Smooth muscle cell (in vitro differentiated cells): Measurements from ENCODE around the gene CLMN. TPM values are rescaled to one million over a fixed set of nuclear protein-coding genes. Genes with fewer than 3 reads are reported as not detected.

Experiments
- DNase-seq: peaks from one replicate; lab custom pipeline; 2025; ENCODE audit not compliant: unreplicated experiment; lab: John Stamatoyannopoulos, UW
- H2AFZ ChIP-seq: fragments of 200-600 bp; sonication (generic); 2 replicates; pipeline ENCODE4 v1.6.0; 2016; ENCODE audit warnings: antibody characterized with exemption, low read depth, mild to moderate bottlenecking
- H3F3A ChIP-seq: fragments of 200-600 bp; sonication (generic); 2 replicates; pipeline ENCODE4 v1.6.0; 2017; ENCODE audit warnings: antibody characterized with exemption, low read depth
- H3K27ac ChIP-seq: fragments of 200-600 bp; sonication (generic); 2 replicates; pipeline ENCODE4 v1.5.1; 2016; ENCODE audit warnings: low read depth, mild to moderate bottlenecking
- H3K27me3 ChIP-seq: fragments of 200-600 bp; sonication (generic); 2 replicates; pipeline ENCODE4 v1.6.1; 2016; ENCODE audit warnings: low read depth, mild to moderate bottlenecking
- H3K36me3 ChIP-seq: fragments of 200-600 bp; sonication (generic); 2 replicates; pipeline ENCODE4 v1.5.1; 2016; ENCODE audit warnings: low read depth
- H3K4me1 ChIP-seq: fragments of 200-600 bp; sonication (generic); 2 replicates; pipeline ENCODE4 v1.5.1; 2016; ENCODE audit warnings: low read depth
- H3K4me2 ChIP-seq: fragments of 200-600 bp; sonication (generic); 2 replicates; pipeline ENCODE4 v1.6.0; 2016; ENCODE audit warnings: mild to moderate bottlenecking
- H3K4me3 ChIP-seq: fragments of 200-600 bp; sonication (generic); 2 replicates; pipeline ENCODE4 v1.5.1; 2016; ENCODE audit warnings: mild to moderate bottlenecking
- H3K79me2 ChIP-seq: fragments of 200-600 bp; sonication (generic); 2 replicates; pipeline ENCODE4 v1.6.0; 2016; ENCODE audit warnings: low read depth, mild to moderate bottlenecking
- H3K9ac ChIP-seq: fragments of 200-600 bp; sonication (generic); 2 replicates; pipeline ENCODE4 v1.6.0; 2016; ENCODE audit warnings: low read depth
- H3K9me3 ChIP-seq: fragments of 200-600 bp; sonication (generic); replicated peaks from 2 replicates; pipeline ENCODE4 v1.5.1; 2016; ENCODE audit warnings: low read depth
- H4K20me1 ChIP-seq: fragments of 200-600 bp; sonication (generic); 2 replicates; pipeline ENCODE4 v1.6.0; 2016; ENCODE audit warnings: low read depth
- CTCF ChIP-seq: fragments of 200-600 bp; sonication (generic); IDR thresholded peaks from 2 replicates; pipeline ENCODE4 v1.5.1; 2017; ENCODE audit warnings: borderline replicate concordance, mild to moderate bottlenecking, antibody characterized with exemption; ENCODE audit not compliant: insufficient read depth, poor library complexity, severe bottlenecking
- WGBS: methylation state at CpG from one replicate; pipeline ENCODE4 v1.1.7; 2016; ENCODE audit warnings: low lambda C conversion rate; 5-methylcytosine and 5-hydroxymethylcytosine counted together
- polyA plus RNA-seq: library from polyadenylated mRNA; unstranded; fragments of >200 nt; fragmentation: Nextera tagmentation; extraction: Ambion mirVana; gene quantifications from 2 replicates; pipeline ENCODE4 v1.2.1, GENCODE V29; 2016
- total RNA-seq: library from RNA; depleted of rRNA; stranded (reverse); fragments of >200 nt; gene quantifications from 2 replicates; pipeline ENCODE4 v1.2.3, GENCODE V29; 2014

The CLMN gene
- total and polyA plus RNA-seq, 2 experiments from 2014 or later, result 1.3 to 3.5 TPM

GRCh38 chr14:95299271-95299670 lies 20.4 kb downstream of the CLMN start:
- WGBS, result 96% methylated on average over 5 of the region's 5 CpGs
- no peak for TF ChIP-seq CTCF
- H3K4me1 ChIP-seq, result peaks cover 4% of the 10 kb centered on the region

DNA sequence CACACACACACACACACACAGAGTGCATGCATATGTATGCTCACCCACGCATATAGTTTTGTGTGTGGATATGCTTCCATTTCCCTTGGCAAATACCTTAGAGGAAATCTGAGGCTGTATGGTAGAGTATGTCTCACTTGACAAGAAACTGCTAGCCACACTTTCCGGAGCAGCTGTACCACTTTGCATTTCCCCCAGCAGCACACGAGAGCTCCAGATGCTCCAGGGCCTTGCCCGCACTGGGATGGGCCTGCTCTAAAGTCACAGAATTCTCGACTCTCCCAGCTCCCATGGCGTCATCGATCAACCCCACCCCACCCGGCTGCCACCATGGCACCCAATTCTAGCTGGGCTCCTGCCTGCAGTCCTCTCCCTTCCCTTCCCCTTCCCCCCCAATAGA lies 21.9 kb downstream of the CLMN start:
- Histone ChIP-seq H3F3A (no peaks in the 10 kb centered on the region), H3K4me3 (no peak overlapping the region), H4K20me1 (no peaks in the 10 kb centered on the region), H3K27ac (no peak overlapping the region), H3K27me3 (peaks cover 14% of the 10 kb centered on the region), H3K36me3 (no peaks in the 10 kb centered on the region), H3K9ac (no peak overlapping the region), H3K4me1 (peaks cover under 1% of the 10 kb centered on the region), H3K79me2 (no peaks in the 10 kb centered on the region), H3K9me3 (no peaks in the 10 kb centered on the region), H3K4me2 (no peak overlapping the region), H2AFZ (no peak overlapping the region)
- no peak for DNase-seq
- WGBS, result 97% methylated on average over 8 of the region's 8 CpGs
- no peak for TF ChIP-seq CTCF

More at GRCh38 chr14:95299271-95299670, 20.4 kb downstream of the CLMN start:
- no peaks in the 10 kb centered on the region for H3K9me3 ChIP-seq
- no peak overlapping the region for H2AFZ ChIP-seq
- H3K36me3 ChIP-seq, result no peaks in the 10 kb centered on the region
- H4K20me1 ChIP-seq, result no peaks in the 10 kb centered on the region
- no peak overlapping the region for H3K9ac ChIP-seq
- H3K27ac ChIP-seq, result no peak overlapping the region
- H3K4me3 ChIP-seq, result no peak overlapping the region
- H3K27me3 ChIP-seq, result peaks cover 14% of the 10 kb centered on the region
- DNase-seq, result no peak
- no peak overlapping the region for H3K4me2 ChIP-seq
- H3F3A ChIP-seq, result no peaks in the 10 kb centered on the region
- no peaks in the 10 kb centered on the region for H3K79me2 ChIP-seq

GRCh38 chr14:95296966-95297365 lies 22.7 kb downstream of the CLMN start:
- TF ChIP-seq CTCF, result no peak
- no peak for DNase-seq
- Histone ChIP-seq H3K4me3 (no peak overlapping the region), H2AFZ (no peak overlapping the region), H3K4me1 (no peaks in the 10 kb centered on the region), H4K20me1 (no peaks in the 10 kb centered on the region), H3K27me3 (peaks cover 14% of the 10 kb centered on the region), H3K36me3 (no peaks in the 10 kb centered on the region), H3K4me2 (peak overlapping the region; percentile 46), H3F3A (no peaks in the 10 kb centered on the region), H3K9me3 (no peaks in the 10 kb centered on the region), H3K9ac (no peak overlapping the region), H3K27ac (no peak overlapping the region), H3K79me2 (no peaks in the 10 kb centered on the region)
- WGBS, result 16% methylated on average over 5 of the region's 5 CpGs

GRCh38 chr14:95295600-95296376 lies 23.9 kb downstream of the CLMN start:
- Histone ChIP-seq H3K36me3 (no peaks in the 10 kb centered on the region), H3F3A (no peaks in the 10 kb centered on the region), H3K4me2 (no peak overlapping the region), H3K27ac (no peak overlapping the region), H2AFZ (no peak overlapping the region), H3K27me3 (peaks cover 11% of the 10 kb centered on the region), H3K4me1 (no peaks in the 10 kb centered on the region), H3K9me3 (no peaks in the 10 kb centered on the region), H4K20me1 (no peaks in the 10 kb centered on the region), H3K4me3 (no peak overlapping the region), H3K79me2 (no peaks in the 10 kb centered on the region), H3K9ac (no peak overlapping the region)
- no peak for TF ChIP-seq CTCF
- no peak for DNase-seq
- WGBS, result 97% methylated on average over 6 of the region's 6 CpGs
